ENCODE data around the gene WDR47. TPM values are rescaled to one million over a fixed set of nuclear protein-coding genes. Genes with fewer than 3 reads are reported as not detected.

The WDR47 gene
- 10 to 100 TPM; 18.7 to 20.5 TPM for total RNA-seq

DNA sequence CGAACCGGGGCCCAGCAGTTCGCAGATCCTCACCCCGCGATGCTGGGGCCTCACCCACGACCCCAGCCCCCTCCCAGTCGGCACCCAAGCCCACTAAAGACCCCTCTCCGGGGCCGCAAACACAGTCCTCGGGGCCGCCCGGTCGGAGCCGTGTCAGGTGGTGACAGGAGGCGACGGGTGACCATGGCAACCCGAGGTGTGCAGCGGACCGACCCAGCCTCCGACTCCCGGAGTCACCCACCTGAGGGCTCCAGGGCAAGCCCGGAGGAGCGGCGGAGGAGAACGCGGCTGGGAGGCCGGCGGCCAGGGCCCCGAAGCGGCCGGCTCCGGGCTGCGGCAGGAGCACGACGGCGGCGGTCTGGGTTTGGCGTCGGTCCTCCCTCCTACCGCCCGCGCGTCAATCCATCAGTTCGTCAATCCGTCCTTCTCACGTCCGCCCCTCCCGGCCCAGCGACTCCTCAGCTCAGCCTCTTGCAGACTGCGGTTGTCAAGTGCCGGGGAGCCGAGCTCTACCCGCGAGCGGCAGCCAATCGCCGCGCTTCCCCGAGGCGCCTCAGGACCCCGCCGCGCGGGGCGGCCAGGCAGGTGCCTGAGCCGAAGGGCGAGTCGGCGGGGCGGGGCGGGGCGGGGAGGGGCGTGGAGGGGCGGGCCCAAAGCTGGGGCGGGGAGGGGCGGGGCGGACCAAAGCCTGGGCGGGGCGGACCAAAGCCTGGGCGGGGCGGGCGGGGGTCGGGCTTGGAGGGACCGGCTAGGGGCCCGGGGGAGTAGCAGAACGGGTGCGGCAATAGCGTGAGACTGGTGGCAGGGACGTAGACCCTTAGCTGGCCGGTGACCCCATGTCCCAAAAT is at the start of gene WDR47:
Gene WDR47 (minus strand): TSS at position 482 of the 848 bp plus-strand sequence. CDS start 18,590 bp downstream, outside the sequence.
- H3K4me1 ChIP-seq (ENCODE audit: control insufficient read depth in 1 of 2, low read depth in 2 of 2): peaks cover 10 to 13% of the 10 kb centered on the region in 2 donors
- no peaks in the 10 kb centered on the region for H3K9me3 ChIP-seq
- TF ChIP-seq, protein P1, sequence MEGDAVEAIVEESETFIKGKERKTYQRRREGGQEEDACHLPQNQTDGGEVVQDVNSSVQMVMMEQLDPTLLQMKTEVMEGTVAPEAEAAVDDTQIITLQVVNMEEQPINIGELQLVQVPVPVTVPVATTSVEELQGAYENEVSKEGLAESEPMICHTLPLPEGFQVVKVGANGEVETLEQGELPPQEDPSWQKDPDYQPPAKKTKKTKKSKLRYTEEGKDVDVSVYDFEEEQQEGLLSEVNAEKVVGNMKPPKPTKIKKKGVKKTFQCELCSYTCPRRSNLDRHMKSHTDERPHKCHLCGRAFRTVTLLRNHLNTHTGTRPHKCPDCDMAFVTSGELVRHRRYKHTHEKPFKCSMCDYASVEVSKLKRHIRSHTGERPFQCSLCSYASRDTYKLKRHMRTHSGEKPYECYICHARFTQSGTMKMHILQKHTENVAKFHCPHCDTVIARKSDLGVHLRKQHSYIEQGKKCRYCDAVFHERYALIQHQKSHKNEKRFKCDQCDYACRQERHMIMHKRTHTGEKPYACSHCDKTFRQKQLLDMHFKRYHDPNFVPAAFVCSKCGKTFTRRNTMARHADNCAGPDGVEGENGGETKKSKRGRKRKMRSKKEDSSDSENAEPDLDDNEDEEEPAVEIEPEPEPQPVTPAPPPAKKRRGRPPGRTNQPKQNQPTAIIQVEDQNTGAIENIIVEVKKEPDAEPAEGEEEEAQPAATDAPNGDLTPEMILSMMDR (IDR thresholded peaks at IDR 0.05): no peak
- no peaks in the 10 kb centered on the region for H3K27me3 ChIP-seq (replicated peaks; ENCODE audit: insufficient read depth)
- peak within 1 kb of the TSS; percentile 98 for H3K4me3 ChIP-seq
- H3K27ac ChIP-seq: peak within 1 kb of the TSS; percentile 84 to 86
- H3K36me3 ChIP-seq: no peaks in the 10 kb centered on the region
- DNase-seq (ENCODE audit: low spot score): peak; percentile 80
- peak; percentile 90 for ATAC-seq (ENCODE audit: insufficient number of reproducible peaks, low FRiP score, low read depth)

DNA sequence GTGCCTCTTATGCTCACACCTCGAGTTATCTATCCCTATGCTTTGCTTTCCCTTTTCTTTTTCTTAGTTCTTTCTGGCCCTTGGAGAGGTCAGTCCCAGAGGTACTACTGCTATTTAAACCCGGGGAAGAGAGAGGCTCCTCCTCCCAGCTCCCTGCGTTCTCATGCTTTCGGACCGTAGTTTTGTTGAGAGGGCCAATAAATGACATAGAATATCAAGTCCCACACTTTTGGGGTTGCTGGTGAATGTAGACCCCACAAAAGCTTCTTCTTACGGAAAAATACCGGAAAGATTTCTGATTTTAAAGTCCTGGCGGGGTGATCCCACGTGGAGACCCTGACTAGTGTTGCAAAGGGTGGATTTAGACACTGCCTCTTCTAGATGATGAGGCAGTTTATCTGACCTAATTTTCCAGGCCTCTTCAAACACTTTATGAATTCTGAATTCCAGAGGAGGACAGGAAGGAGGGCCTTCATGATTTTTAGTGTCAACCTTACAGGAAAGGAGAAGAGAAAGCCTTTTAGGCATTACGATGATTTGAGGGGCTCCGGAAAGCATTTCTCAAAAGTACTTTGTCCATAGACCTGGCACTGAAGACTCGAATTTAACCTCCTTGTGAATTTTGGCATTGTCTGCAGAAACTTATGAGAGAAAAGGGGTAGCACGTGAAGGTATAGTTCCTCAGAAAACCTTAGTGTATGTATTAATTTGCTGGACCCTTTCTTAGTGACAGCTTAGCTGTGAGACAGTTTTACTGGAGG is 49.4 kb upstream of the WDR47 start:
- ATAC-seq (ENCODE audit: insufficient number of reproducible peaks, low FRiP score, low read depth) (peak; percentile 46), DNase-seq (ENCODE audit: low spot score) (no peak)
- Histone ChIP-seq H3K27ac (peak overlapping the region; percentile 87 to 93), H3K27me3 (replicated peaks; ENCODE audit: insufficient read depth) (no peaks in the 10 kb centered on the region), H3K4me1 (ENCODE audit: control insufficient read depth in 1 of 2, low read depth in 2 of 2) (peaks cover 20 to 30% of the 10 kb centered on the region in 2 donors), H3K4me3 (peak overlapping the region; percentile 76), H3K36me3 (peaks cover 9% of the 10 kb centered on the region), H3K9me3 (no peaks in the 10 kb centered on the region)
- TF ChIP-seq, protein P1 (IDR thresholded peaks at IDR 0.05): no peak

DNA sequence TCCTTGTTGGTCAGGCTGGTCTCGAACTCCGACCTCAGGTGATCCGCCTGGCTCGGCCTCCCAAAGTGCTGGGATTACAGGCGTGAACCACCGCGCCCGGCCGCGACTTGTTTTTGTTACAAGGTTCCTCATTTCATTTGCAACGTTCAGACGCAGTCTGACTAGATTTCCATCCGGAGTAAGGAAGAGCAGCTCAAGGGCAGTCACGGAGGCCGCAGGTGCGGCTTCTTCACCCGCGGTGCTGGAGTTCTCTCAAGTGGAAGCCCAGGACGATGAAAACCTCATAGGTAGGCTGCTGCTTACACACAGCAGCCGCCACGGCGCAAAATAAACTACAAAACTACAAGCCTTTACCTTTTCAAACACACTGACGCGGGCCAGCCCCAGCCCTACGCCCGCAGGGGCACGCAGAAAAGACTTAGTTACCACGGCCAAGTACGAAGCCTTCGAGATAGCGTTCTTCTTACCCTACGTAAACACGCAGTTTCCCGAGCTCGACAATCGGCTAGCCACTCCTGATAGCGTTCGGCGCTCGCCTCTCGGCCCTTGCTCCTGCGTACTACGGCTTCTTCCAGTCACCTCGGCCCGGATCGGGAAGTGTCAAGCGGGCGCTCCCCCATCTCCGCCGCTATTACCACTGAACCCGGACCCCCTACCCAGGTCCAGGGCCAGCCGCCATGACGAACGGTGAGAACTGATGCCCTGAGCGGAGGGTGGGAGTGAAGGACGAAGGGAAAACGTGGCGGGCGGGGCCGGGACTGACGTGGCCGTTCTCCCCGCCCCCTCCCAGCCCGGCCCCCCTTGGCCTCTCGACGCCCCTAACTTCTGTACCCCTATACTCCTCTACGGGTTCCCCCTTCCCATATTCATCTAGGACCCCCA is 48.5 kb upstream of the WDR47 start, which contains the start of gene TMEM167B:
Gene TMEM167B (plus strand): TSS at position 569 of the 882 bp plus-strand sequence. CDS start 109 bp downstream, at position 678.
- Histone ChIP-seq H3K27me3 (replicated peaks; ENCODE audit: insufficient read depth) (no peaks in the 10 kb centered on the region), H3K36me3 (peaks cover 9% of the 10 kb centered on the region), H3K9me3 (no peaks in the 10 kb centered on the region), H3K4me3 (peak within 1 kb of the TSS; percentile 76), H3K4me1 (ENCODE audit: control insufficient read depth in 1 of 2, low read depth in 2 of 2) (peaks cover 20 to 30% of the 10 kb centered on the region in 2 donors), H3K27ac (peak within 1 kb of the TSS; percentile 87 to 93)
- ATAC-seq (ENCODE audit: insufficient number of reproducible peaks, low FRiP score, low read depth) (peak; percentile 87), DNase-seq (ENCODE audit: low spot score) (peak; percentile 69)
- TF ChIP-seq, protein P1 (IDR thresholded peaks at IDR 0.05): no peak

DNA sequence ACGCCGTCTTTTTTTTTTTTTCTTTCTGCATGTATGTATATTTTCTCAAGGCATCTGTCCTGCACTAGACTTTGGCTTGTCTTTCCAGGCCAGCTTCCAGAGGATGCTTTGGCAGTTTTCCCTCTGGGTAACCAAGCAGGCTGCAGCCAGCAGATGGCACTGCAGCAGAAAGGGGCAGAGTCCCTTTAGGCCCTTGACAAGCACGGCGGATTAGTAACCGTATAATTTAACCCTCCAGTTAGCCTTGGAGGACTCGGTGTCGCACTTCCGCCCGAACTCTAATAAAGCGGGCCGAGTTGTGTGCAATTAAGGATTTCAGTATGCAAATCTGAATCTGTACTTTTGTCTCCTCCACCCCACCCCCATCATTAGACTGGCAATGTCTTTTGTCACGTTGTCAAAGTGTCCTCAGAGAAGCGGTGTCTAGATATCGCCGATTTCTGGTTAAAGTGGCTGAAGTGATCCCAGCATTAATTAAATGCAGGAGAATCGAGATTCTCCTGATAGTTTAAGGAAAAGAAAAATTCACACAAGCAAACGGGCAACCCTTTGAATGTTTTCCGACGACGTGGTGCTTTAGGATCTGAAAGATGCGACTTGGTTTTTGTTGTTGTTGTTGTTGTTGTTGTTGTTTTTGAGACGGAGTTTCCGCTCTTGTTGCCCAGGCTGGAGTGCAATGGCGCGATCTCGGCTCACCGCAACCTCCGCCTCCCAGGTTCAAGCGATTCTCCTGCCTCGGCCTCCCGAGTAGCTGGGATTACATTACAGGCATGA is 47.5 kb upstream of the WDR47 start:
- TF ChIP-seq, protein P1 (IDR thresholded peaks at IDR 0.05): peak; percentile 11
- Histone ChIP-seq H3K36me3 (peaks cover 4% of the 10 kb centered on the region), H3K9me3 (no peaks in the 10 kb centered on the region), H3K4me1 (ENCODE audit: control insufficient read depth in 1 of 2, low read depth in 2 of 2) (peaks cover 20 to 31% of the 10 kb centered on the region in 2 donors), H3K27me3 (replicated peaks; ENCODE audit: insufficient read depth) (no peaks in the 10 kb centered on the region), H3K27ac (peak overlapping the region; percentile 87 to 93), H3K4me3 (peak overlapping the region; percentile 76)
- no peak for DNase-seq (ENCODE audit: low spot score)
- no peak for ATAC-seq (ENCODE audit: insufficient number of reproducible peaks, low FRiP score, low read depth)

Measured in thoracic aorta (tissue), 2 donors.